ENCODE results near the gene ZNF71. TPM values are rescaled to one million over a fixed set of nuclear protein-coding genes. Genes with fewer than 3 reads are reported as not detected.

ZNF71 gene
- total and polyA plus RNA-seq, 2 experiments from 2014 or later: 12.5 to 15.3 TPM

GRCh38 chr19:56619121-56619520, 24.0 kb downstream of the ZNF71 start:
- H3K27me3 ChIP-seq: no peaks in the 10 kb centered on the region
- H3K27ac ChIP-seq: no peak overlapping the region
- H3K4me3 ChIP-seq: no peak overlapping the region
- TF ChIP-seq CTCF (IDR thresholded peaks at IDR 0.05; ENCODE audit: low read depth, low read length): no peak
- no peak for DNase-seq (ENCODE audit: low read depth in 1 of 2, low spot score in 1 of 2)
- H3K9me3 ChIP-seq (ENCODE audit: low read depth): no peaks in the 10 kb centered on the region
- H3K36me3 ChIP-seq: peaks cover 16% of the 10 kb centered on the region
- no peaks in the 10 kb centered on the region for H3K4me1 ChIP-seq (ENCODE audit: low read depth)

- DNase-seq (ENCODE audit: low read depth in 1 of 2, low spot score in 1 of 2): no peak
- TF ChIP-seq CTCF (IDR thresholded peaks at IDR 0.05; ENCODE audit: low read depth, low read length): no peak
- H3K4me3 ChIP-seq: no peak overlapping the region
- H3K36me3 ChIP-seq: peaks cover 16% of the 10 kb centered on the region
- H3K27ac ChIP-seq: no peak overlapping the region
- no peaks in the 10 kb centered on the region for H3K27me3 ChIP-seq
- no peaks in the 10 kb centered on the region for H3K9me3 ChIP-seq (ENCODE audit: low read depth)
- H3K4me1 ChIP-seq (ENCODE audit: low read depth): no peaks in the 10 kb centered on the region
Observed at GRCh38 chr19:56622374-56622773, 27.3 kb downstream of the ZNF71 start.

DNA sequence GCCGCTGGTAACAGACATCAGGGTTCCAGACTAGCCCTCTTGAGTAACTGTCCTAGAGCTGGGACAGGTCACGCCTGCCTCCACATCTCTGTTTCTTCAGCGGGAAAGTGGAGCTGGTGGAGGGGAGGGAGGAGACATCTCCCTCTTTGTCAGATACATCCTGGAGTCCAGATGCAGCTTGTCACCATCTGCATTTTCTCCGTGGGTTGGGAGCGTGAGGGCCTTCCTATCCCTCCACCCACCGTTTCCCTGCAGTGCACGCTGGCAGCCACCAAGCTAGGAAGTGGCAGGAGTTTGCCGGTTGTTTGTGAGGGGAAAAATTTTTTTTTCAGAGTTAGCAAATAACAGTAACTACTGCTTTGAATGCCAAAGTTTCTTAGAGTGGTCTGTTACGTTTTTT, 27.9 kb downstream of the ZNF71 start:
- Histone ChIP-seq H3K4me1 (ENCODE audit: low read depth) (no peaks in the 10 kb centered on the region), H3K4me3 (no peak overlapping the region), H3K27me3 (no peaks in the 10 kb centered on the region), H3K27ac (no peak overlapping the region), H3K9me3 (ENCODE audit: low read depth) (no peaks in the 10 kb centered on the region), H3K36me3 (peaks cover 16% of the 10 kb centered on the region)
- no peak for DNase-seq (ENCODE audit: low read depth in 1 of 2, low spot score in 1 of 2)
- TF ChIP-seq CTCF (IDR thresholded peaks at IDR 0.05; ENCODE audit: low read depth, low read length): no peak

DNA sequence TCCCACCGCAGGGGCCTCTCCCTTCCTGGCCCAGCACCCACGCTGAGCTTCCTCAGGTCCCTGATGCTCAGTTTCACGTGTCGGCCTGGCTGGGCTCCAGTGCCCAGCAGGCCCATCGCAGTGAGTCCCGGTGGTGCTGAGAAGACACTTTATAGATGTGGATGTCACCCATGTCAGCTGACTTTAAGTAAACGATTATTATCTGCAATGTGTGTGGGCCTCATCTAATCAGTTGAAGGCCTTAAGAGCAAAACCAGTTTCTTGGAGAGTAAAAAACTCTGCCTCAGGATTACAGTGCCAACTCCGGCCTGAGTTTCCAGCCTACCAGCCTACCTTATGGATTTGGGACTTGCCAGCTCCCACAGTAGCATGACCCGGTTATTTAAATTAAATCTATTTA, 30.6 kb downstream of the ZNF71 start:
- H3K27ac ChIP-seq: no peak overlapping the region
- H3K36me3 ChIP-seq: peaks cover 16% of the 10 kb centered on the region
- H3K4me3 ChIP-seq: no peak overlapping the region
- H3K4me1 ChIP-seq (ENCODE audit: low read depth): no peaks in the 10 kb centered on the region
- no peak for DNase-seq (ENCODE audit: low read depth in 1 of 2, low spot score in 1 of 2)
- no peak for TF ChIP-seq CTCF (IDR thresholded peaks at IDR 0.05; ENCODE audit: low read depth, low read length)
- H3K27me3 ChIP-seq: no peaks in the 10 kb centered on the region
- no peaks in the 10 kb centered on the region for H3K9me3 ChIP-seq (ENCODE audit: low read depth)

GRCh38 chr19:56633021-56633420, 37.9 kb downstream of the ZNF71 start:
- no peak for TF ChIP-seq CTCF (IDR thresholded peaks at IDR 0.05; ENCODE audit: low read depth, low read length)
- H3K4me3 ChIP-seq: no peak overlapping the region
- H3K36me3 ChIP-seq: no peaks in the 10 kb centered on the region
- H3K27ac ChIP-seq: no peak overlapping the region
- no peaks in the 10 kb centered on the region for H3K9me3 ChIP-seq (ENCODE audit: low read depth)
- no peaks in the 10 kb centered on the region for H3K27me3 ChIP-seq
- H3K4me1 ChIP-seq (ENCODE audit: low read depth): no peaks in the 10 kb centered on the region
- no peak for DNase-seq (ENCODE audit: low read depth in 1 of 2, low spot score in 1 of 2)

Measured in cardiac muscle cell (in vitro differentiated cells and primary cell).